Measurements from ENCODE around the gene LYRM9.

The LYRM9 gene

DNA sequence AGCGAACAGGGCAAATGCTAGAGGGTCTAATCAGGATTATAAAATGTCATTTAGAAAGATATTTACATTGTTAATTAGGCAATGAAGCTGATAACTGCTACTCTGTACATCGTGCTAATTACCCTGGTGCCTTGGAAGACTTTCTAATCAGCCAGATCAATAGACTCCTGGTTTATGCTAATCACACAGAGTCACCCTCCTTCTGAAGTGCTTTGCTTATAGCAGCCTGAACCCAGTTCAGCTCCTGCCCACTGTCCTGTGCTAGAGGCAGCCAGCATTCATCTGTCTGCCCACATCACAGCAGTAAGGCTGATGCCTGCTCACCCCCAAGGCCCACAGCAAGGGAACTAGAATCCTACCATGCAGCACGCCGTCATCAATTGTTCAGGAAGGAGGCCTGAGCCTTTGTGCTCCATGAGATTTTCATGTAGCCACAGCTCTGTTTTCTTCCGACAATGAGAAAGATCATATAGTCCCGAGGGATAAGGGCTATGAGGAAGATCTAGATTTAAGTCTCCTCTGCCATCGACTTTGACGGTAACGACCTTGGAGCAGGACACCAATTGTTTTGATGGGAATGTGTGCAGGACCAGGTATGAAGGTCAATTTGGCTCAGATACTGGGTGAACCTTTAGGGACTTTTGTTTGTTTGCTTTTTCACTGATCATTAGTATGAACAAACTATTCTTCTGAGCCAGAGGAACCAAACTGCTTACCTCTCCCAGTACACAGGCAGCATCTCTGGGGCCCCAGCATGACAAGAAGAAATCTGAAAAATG is 12.5 kb upstream of the LYRM9 start:
- FAIRE-seq: no peak
- no peak for DNase-seq (ENCODE audit: insufficient read length)
- TF ChIP-seq POLR2AphosphoS5 (IDR thresholded peaks at IDR 0.05; ENCODE audit: low read depth, low read length) (no peak), TAF1 (IDR thresholded peaks at IDR 0.05; ENCODE audit: borderline replicate concordance, low read depth, low read length) (no peak), POLR2A (IDR thresholded peaks at IDR 0.05; ENCODE audit: low read depth, low read length) (no peak)

DNA sequence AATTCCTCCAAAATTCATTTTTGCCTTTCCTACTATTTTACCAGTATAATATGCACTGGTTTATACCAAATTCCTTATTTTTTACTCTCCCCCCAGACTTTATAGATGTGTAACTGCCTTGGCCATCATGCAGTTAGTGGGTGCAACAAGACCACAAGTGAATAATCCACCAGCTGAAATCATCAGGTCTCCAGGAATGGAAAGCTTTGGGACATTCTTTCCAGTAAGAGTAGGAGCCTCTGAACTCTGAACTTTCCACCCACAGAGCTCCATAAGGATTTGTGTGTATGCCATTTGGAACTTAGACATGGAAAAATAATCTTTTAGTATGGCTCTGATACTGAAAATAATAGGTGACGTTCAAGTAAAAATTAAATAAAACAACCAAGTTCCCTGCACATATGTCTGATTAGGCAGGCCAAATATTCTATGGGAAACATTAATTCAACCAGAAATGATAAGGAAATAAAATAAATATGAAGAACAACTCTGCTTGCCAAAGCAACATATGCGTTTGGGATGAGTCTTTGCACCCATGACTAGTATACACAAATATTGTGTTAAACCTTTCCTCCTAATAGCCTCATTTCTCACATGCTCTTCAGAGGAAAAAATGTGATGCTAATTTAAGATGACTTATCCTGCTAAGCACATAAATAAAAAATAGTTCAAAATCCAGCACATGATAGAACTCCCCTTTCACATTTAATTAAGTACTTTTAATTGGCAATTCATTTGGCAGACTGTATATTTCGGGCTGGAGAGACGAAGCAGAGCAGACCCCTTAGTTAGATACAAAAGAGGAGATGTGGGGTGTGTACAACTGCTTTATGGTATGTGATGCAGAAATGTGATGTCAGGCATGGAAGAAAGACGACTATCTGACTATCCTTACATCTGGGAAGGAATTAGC is 11.6 kb upstream of the LYRM9 start:
- no peak for TF ChIP-seq POLR2A (IDR thresholded peaks at IDR 0.05; ENCODE audit: low read depth, low read length)
- TF ChIP-seq TAF1 (IDR thresholded peaks at IDR 0.05; ENCODE audit: borderline replicate concordance, low read depth, low read length): no peak
- TF ChIP-seq POLR2AphosphoS5 (IDR thresholded peaks at IDR 0.05; ENCODE audit: low read depth, low read length): no peak
- FAIRE-seq: no peak
- no peak for DNase-seq (ENCODE audit: insufficient read length)

DNA sequence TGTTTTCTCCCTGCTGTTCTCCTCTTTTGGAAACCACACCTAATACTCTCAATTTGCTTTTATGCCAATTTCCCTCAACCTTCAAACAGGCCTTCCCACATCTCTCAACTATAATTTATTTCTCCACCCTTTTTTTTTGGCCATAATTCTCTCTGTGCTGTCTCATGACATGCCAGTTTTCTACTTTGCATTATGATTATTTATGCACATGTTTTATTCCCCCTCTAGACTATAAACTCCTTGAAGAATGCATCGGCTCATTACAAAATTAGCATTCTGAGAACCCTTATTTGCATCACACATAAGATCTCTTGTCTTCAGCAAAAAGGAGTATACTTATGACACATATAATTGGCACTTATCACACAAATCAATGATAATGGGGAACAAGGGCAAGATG is 10.9 kb upstream of the LYRM9 start:
- TF ChIP-seq POLR2A (IDR thresholded peaks at IDR 0.05; ENCODE audit: low read depth, low read length) (no peak), TAF1 (IDR thresholded peaks at IDR 0.05; ENCODE audit: borderline replicate concordance, low read depth, low read length) (no peak), POLR2AphosphoS5 (IDR thresholded peaks at IDR 0.05; ENCODE audit: low read depth, low read length) (no peak)
- FAIRE-seq: no peak
- no peak for DNase-seq (ENCODE audit: insufficient read length)

DNA sequence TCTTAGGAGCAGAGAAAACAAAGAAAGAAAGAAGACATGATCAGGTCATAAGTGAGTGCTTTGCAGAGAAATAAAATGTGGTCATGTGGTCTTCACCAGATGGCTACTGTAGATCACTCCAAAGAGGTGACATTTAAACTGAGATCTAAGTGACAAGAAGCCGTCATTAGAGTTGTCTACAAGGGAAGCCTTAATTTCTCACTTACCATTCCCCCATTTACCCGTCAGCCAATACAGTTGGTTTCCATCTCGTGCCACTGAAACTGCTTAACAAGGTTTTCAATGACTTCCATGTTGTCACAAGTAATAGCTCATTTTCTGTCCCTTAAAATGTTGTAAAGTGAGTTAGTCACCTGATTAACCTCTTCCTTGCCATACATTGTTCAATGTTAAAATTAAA is 6.4 kb upstream of the LYRM9 start:
- no peak for DNase-seq (ENCODE audit: insufficient read length)
- FAIRE-seq: no peak
- no peak for TF ChIP-seq POLR2A (IDR thresholded peaks at IDR 0.05; ENCODE audit: low read depth, low read length)
- no peak for TF ChIP-seq TAF1 (IDR thresholded peaks at IDR 0.05; ENCODE audit: borderline replicate concordance, low read depth, low read length)
- TF ChIP-seq POLR2AphosphoS5 (IDR thresholded peaks at IDR 0.05; ENCODE audit: low read depth, low read length): no peak

DNA sequence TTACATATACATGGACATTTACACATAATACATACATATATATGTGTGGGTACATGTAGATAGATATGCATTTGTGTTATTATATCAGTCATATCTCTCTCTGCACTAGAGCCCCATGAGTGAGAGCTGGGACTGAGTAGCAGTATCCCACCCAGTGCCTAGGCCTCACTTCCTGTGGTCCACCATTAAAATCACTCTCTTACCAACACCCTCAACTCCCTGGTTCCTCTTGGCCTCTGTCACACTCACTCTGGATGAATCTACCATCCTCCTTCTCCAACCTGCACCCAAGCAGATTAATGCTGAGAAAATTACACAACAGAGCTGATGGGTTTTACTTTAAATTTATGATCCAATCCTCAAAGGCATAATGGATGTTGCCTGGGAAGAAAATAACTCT is 4.9 kb upstream of the LYRM9 start:
- DNase-seq (ENCODE audit: insufficient read length): no peak
- no peak for TF ChIP-seq TAF1 (IDR thresholded peaks at IDR 0.05; ENCODE audit: borderline replicate concordance, low read depth, low read length)
- TF ChIP-seq POLR2A (IDR thresholded peaks at IDR 0.05; ENCODE audit: low read depth, low read length): no peak
- no peak for TF ChIP-seq POLR2AphosphoS5 (IDR thresholded peaks at IDR 0.05; ENCODE audit: low read depth, low read length)
- FAIRE-seq: no peak

DNA sequence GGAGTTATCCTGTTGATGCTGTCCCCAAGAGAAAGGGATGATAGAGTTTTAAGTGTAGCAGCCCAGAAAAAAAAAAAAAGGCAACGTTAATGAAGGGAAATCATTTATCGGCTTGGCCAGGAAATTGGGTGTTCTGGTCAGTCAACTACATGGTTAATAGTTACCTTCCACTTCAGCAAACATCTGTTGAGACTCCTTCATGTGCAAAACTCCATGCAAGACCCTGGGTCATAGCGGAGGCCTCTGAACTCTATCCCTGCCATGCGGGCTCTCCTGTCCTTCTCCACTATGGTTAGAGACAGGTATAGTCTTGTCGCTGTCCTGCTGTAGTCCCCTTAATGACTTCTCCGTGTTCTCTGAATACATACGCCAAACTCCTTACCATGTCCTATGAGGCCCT is 3.5 kb upstream of the LYRM9 start:
- FAIRE-seq (no peak), DNase-seq (ENCODE audit: insufficient read length) (no peak)
- TF ChIP-seq TAF1 (IDR thresholded peaks at IDR 0.05; ENCODE audit: borderline replicate concordance, low read depth, low read length) (no peak), POLR2AphosphoS5 (IDR thresholded peaks at IDR 0.05; ENCODE audit: low read depth, low read length) (no peak), POLR2A (IDR thresholded peaks at IDR 0.05; ENCODE audit: low read depth, low read length) (no peak)

DNA sequence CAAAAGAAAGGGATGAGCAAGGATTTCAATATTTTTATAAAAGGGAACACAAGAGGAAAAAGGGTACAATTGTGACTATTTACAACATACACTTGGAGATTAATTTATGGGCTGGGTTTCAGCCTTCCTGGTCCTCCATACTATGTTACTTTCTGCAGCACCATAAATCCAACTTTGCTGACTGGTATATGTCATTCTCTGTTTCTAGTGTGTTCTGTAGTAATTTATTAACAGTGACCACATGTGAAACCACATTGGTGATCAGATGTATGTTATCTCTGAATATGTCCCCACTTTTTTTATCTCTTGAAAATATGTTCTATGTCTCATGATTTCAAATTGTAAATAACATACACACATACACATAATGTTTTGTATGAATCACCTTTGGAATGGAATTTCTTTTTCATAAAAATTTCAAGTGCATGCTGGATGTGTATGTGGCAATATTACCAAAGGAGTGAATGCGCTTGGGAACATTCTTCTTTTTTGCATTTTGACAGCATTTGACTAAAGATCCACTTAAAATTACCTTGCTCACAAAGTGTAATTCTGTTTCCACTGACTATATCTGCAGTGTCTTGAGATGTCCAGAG is 2.9 kb upstream of the LYRM9 start:
- FAIRE-seq: no peak

DNA sequence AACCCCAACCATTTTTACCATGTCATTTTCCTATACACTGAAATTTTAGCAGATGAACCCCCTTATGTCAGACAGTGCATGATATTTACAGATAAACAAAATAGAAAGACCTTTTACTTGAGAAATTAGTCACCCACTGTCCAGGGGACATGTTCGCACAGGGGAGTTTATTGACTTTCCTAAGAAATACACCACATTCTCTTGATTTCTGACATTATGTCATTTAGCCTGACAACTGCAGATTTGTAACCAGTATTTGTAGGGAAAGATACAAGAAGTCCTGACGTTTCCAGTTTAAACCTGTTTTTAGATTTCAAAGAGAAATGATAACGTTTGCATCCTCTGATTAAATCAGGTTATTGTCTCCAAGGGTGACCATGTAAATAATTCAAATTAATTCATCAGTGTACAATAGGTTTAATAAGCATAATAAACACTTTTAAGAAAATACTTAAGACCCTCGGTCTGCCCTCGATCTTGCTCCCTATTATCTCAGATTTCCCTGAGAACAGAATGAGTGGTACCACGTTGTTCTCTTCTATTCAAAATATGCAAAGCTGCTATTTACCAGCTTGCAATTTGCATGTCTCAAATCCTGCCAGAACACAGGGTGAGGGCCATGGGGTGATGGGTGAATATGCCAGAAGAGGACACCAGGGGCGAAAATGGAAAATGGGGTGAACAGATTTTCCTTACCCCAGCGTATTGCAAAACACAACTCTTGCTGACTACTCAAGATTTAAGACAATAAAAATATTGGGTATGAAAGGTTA is 2.1 kb upstream of the LYRM9 start:
- DNase-seq (ENCODE audit: insufficient read length) (no peak), FAIRE-seq (no peak)
- TF ChIP-seq TAF1 (IDR thresholded peaks at IDR 0.05; ENCODE audit: borderline replicate concordance, low read depth, low read length) (no peak), POLR2A (IDR thresholded peaks at IDR 0.05; ENCODE audit: low read depth, low read length) (no peak), POLR2AphosphoS5 (IDR thresholded peaks at IDR 0.05; ENCODE audit: low read depth, low read length) (no peak)

More for the DNA sequence above, 2.9 kb upstream of the LYRM9 start:
- no peak for DNase-seq (ENCODE audit: insufficient read length)
- TF ChIP-seq TAF1 (IDR thresholded peaks at IDR 0.05; ENCODE audit: borderline replicate concordance, low read depth, low read length) (no peak), POLR2A (IDR thresholded peaks at IDR 0.05; ENCODE audit: low read depth, low read length) (no peak), POLR2AphosphoS5 (IDR thresholded peaks at IDR 0.05; ENCODE audit: low read depth, low read length) (no peak)

DNA sequence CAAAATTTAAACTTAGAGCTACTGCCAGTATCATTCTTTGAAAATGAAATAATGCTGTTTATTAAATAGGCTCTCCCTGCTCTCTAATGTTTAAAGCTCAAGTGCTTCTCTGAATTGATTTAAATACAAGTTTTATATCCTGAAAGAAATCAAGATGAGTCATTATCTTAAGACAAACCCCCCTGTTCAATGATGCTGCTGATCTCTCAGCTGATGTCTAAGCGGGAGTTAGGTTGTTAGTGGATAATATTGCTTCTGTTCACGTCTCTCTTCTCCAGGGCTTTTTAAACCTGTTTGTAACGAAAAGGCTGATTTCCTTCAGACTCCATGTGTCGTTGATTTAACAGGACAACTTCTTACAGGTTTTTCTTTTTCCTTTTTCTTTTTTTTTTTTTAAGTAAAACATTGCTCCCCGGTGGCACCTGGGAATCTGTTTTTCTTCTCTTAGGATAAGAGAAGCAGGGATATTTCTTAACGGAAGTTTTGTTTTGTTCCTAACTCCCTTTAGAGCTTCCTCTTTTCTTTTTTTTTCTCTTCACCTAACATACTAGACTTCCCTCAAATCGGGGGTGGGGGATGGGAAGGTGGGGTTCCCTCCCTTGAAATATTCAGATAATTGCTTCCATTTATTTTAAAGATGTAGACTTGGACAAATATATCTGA is 807 bp upstream of the LYRM9 start:
- no peak for DNase-seq (ENCODE audit: insufficient read length)
- TF ChIP-seq TAF1 (IDR thresholded peaks at IDR 0.05; ENCODE audit: borderline replicate concordance, low read depth, low read length) (no peak), POLR2AphosphoS5 (IDR thresholded peaks at IDR 0.05; ENCODE audit: low read depth, low read length) (no peak), POLR2A (IDR thresholded peaks at IDR 0.05; ENCODE audit: low read depth, low read length) (no peak)
- FAIRE-seq: no peak

DNA sequence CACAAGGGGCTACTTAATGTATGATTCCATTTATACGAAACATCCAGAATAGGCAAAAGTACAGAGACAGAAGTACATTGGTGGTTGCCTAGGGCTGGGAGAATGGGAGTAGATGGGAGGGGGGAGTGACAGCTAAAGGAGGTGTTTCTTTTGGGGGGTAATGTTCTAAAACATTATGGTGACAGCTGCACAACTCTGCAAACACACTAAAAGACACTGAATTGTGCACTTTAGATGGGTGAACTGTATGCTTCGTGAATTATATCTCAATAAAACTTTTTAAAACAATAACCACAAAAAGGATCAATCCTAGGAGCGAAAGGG is 661 bp downstream of the LYRM9 start:
- no peak for DNase-seq (ENCODE audit: insufficient read length)
- TF ChIP-seq POLR2AphosphoS5 (IDR thresholded peaks at IDR 0.05; ENCODE audit: low read depth, low read length) (no peak), POLR2A (IDR thresholded peaks at IDR 0.05; ENCODE audit: low read depth, low read length) (no peak), TAF1 (IDR thresholded peaks at IDR 0.05; ENCODE audit: borderline replicate concordance, low read depth, low read length) (no peak)
- no peak for FAIRE-seq
